HL-60/S4 treated with phorbol 12-myristate 13-acetate at 8.2 ng/mL for 4 days and 3 days (cell line): ENCODE measurements around the gene LRRC27.
"Not testable (repeated sequence)": the region's sequence is repeated elsewhere in the genome, so short reads cannot be mapped to it uniquely, and the experiment has no call there.

Source experiments
- in situ Hi-C: fragments of 300-500 bp; cut with MboI; formaldehyde crosslinking; loops from 2 replicates; pipeline ENCODE4 v1.15.0; 2022; ENCODE audit warnings: low sequenced_read_pairs

The LRRC27 gene

DNA sequence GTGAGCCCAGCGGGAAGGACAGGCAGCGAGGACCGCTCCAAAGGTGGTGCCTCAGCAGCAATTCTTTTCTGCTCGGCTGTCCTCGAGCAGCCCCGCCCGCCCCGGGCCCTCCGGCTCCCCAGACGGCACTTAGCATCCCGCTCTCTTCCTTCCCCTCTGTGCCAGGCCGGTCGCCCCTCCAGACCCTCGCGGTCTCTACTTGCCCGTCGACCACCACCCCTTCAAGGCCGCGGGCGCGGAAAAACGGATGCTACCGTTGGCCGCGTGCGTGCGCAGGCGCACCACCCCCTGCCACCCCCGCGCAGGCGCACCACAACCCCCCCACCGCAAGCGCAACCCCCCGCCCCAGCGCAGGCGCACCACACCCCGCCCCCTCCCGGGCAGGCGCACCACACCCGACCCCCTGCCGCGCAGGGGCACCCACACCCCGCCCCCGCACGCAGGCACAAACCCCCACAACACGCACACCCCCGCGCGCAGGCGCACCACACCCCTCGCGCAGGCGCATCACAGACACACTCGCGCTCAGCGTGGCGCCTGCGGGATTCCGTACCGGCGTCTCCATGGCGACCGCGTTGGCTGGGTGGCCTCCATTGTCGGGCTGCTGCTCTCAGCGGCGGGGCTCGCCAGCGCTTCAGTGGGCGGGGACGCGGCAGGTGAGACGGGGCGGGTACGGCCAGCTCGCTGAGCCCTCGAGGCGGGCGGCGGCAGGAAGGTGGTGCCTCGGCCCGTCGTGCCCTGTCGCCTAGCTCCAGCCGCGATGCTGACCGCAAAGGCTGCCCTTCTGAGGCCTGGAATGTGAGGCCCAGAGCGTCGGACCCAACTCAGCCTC lies at the start of gene LRRC27:
LRRC27 (plus strand) TSS at position 593 of the 832 bp plus-strand sequence. CDS start 1,332 bp downstream, outside the sequence.
- in situ Hi-C loops, result no loop called here

DNA sequence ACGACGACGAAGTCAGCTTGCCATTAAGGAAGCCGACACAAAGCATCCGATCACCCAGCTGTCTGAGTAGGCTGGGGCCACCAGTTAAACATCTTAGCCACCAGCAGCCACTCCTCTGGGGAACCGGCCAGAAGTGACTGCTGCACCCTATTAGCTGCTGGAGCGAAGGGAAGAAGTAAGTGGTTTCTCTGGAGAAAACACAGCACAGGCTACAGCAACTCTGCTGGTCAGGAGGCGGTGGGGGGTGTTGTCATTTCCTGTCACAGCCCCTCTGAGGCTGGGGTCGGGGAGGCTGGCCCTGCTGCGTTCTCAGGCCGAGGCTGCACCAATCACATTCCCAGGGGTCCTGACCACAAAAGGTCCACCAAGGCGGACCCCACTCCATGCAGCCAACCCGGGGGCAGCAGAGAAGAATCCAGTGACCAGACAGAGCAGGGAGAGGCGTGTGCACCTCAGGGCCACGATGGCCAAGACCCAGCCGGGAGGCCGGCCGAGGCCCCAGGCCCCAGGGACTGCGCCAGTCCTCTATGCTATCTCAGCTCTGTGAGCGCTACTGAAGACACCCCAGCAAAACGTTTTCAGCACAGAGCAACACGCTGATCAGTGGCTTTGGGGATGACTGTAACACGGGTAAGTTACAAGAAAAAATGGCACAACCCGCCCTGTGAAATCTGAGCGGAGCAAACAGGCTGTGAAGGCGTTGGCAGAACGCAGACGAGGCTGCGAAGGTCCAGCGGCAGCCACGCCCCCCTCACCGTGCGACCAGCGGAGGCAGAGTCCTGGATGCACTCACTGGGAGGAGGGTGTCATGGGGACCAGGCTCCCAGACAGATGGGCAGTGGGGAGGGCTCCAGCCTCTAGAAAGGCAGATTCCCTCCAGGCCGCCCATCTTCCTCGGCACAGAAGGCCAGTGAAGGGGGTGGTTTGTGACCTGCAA lies 49.1 kb upstream of the LRRC27 start:
- in situ Hi-C loops, result no loop called here

DNA sequence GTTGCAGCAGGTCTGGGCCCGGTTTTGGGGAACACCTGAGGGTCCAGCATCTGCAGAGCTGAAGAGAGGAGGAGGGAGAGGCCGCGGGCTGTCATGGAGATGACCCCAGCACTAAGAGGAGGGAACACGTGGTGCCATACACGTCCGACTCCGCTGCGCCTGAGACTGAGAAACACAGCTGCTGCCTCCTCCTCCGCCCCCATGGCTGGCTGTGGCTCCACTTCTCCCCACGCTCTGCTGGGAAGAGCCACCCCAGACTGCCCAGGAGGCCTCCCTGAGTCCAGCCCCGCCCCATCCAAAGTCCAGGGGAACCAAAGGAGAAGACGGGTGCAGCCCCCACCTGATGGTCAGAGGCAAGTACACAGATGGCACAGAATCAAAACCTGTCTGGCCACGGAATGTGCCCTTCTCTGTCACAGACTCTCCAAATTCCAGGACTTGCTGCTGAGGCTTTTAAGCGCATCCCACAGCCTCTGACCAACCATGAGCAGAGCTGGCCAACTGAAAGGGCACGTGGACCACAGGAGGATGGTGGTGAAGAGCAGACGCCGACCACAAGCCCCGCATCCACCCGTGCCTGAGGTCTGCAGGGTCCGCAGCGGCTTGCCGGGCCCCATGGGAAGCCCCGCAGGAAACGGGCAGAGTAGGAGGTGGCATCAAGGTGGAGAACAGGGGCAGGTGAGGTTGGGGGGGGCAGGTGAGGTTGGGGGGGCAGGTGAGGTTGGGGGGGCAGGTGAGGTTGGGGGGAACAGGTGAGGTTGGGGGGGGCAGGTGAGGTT lies 48.2 kb upstream of the LRRC27 start:
- in situ Hi-C loops, result no loop called here

DNA sequence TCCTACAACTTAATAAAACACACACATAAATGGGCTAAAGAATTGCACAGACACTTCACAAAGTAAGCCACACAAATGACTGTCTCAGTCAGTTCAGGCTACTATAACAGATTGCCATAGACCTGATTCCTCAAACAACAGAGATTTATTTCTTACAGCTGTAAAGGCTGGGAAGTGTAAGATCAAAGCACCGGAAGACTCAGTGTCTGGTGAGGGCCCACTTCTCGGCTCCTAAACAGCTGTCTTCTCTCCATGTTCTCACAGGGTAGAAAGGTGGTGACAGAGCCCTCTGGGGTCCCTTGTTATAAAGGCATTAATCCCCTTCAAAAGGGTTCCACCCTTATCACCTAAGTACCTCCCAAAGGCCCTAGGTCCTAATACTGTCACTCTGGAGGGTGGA lies 42.6 kb upstream of the LRRC27 start:
- in situ Hi-C loops, result no loop called here

DNA sequence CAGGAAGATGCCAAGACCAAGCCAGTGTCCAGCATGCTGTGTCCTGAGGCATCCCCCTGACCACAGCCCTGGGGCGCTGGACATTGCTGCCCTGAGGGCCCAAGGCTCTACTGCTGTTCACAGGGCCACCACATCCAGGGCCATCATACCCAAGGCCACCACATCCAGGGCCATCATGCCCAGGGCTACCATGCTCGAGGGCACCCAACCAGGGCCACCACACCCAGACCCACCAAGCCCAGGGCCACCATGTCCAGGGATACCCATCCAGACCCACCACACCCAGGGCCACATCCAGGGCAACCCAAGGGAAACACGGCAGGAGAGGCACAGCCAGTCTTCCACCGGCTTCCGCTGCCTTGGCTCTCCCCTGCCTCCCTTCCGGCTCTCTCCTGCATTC lies 41.4 kb upstream of the LRRC27 start:
- in situ Hi-C loops, result no loop called here

DNA sequence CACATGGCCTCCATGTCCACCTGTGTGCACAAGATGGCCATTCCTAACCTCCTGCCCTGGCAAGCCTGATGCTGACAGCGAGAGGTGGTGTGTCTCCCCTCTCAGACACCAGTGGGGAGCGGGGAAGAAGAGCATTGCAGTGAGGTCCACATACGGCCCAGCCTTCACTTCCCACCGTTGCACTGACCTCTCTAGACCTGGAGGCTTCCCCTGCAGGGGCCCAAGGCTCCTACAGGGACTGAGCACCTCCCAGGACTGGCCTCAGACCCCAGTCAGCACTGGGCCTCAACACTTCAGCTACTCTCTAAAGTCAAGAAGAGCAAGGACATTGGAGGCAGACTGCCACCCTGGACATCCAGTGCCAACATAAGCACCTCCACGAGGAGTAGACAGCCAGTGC lies 40.2 kb upstream of the LRRC27 start:
- in situ Hi-C loops, result no loop called here

DNA sequence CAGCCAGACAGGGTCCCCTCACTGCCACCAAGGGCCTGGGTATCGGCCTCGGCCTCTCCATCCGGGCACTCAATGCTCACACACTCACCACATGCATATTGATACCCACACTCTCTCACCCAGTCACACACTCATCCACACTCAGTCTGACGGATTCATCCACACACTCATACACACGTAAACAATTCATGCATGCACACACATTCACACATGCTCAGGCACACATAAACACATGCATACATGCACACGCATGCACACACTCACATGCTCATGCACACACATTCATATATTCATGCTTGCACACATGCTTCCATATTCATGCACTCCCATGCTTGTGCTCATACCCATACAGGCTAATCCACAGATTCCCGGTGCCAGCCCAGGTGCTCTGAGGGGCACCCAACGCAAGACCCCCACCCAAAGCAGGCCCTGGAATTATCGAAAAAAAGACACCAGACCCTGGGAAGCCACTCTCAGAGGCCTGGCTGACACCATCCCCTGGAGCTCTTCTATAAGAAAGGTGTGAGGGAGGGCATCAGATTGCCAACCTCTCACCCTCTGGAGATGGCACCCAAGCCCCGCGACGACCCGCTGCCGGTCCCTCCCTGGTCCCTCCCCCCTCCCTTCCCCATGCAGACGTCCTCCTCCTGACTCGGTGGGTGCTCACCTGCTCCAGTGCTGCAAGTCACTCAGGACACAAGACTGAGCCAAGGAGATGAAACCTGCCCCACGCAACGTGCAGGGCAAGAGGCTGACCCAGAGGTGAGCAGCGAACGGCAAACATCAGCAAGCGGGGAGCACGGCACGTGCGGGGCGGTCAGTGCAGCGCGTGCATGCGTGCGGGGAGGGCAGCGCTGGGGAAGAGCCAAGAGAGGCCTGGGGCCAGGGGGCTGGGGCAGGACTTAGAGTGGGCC lies 39.4 kb upstream of the LRRC27 start:
- in situ Hi-C loops, result no loop called here

DNA sequence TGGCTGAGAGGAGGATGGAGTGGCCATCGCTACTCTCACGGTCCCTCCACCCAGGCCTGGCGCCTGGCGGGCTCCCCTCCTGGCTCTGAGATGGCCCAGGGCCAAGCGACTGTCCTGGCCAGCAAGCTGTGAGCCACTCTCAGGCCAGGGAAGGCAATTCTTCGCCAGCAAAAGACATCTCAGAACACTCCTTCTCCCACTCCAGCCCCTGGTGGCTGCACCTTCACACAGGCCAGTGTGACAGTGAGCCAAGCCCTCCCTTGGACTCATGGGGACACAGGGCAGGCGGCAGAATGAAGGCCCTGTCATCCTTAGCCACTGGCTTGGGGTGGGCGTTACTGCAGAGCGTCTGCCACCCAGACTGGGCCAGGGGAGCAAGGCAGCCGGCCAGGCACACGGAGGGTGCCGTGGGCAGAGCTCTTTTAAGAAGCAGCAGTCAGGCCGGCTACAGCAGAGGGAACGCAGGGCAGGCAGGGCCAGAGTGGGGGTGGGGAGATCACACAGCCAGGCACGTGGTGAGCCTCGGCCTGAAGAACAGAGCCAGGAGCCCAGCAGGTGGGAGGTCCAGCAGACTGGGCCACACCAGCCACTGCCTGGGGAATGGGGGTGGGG lies 38.7 kb upstream of the LRRC27 start:
- in situ Hi-C loops, result no loop called here

DNA sequence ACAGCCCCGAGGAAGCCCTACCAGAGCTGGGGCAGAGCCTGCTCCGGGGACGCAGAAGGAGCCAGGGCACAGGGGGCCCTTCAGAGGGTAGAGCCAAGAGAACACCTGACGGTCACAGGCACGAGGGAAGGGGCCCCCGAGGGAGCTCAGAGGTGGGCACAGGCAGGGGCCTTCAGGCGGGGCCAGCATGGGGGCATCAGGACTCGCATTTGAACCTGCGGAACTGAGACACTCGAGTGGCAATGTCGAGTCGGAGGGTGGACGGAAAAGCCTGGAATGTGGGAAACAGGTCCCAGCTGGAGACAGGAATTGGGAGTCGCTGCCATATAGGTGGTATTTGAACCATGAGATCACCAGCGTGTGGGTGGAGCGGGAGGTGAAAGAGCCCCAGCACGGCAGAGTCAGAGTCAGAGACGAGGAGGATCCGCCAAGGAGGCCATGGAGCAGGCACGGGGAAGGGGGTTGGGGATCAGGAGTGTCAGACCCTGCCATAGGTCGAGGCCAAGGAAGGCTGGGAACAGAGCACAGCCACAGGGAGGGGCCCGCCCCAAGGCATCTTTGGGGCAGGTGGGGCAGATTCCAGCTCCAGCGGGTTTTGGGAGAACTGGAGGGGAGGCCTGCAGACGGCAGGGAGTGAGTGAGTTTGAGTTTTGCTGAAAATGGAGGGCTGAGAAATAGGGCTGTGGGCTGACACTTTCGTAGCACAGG lies 38.0 kb upstream of the LRRC27 start:
- in situ Hi-C loops, result no loop called here

DNA sequence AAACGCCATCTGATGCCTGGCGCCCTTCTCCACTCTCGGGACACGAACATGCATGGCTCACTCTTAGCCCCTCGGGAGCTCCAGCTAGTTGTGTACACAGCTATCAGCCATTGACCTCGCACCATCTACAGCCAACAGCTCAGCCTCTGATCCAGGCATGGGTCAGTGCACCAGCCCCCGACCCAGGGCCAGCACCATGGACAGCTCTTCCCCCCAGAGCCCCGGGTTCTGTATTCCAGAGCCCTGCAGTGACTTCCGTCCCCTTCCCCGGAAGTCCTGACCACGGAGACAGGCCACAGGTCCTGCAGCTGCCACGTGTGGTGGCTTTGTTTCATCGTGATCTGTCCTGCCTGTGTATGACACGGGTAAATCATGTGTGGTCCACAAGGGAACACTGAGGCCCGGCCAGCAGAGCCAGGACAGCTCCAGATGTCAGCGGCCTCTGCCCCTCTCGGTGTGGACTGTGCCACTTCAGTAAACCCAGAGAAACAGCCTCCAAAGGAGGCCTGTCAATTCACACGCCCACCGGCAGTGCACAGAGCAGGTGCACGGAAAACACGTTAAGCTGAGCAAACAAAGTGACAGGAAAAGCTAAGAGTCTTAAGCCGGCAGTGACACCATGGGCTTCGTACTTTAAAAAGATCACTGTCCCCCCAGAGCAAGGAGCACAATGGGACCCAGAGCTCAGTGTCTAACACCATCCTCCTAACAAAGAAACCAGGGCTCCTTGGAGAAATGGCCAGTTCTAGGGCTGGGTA lies 37.3 kb upstream of the LRRC27 start:
- in situ Hi-C loops, result no loop called here

DNA sequence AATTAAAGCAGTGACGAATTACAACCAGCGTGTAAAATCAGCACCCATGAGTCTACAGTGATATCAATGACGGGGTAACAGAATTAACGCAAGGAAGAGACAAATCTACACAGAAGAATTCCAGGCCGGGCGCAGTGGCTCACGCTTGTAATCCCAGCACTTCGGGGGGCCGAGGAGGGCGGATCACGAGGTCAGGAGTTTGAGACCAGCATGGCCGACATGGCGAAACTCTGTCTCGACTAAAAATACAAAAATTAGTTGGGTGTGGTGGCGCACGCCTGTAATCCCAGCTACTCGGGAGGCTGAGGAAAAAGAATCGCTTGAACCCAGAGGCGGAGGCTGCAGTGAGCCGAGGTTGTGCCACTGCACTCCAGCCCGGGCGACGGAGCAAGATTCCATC lies 36.5 kb upstream of the LRRC27 start:
- in situ Hi-C loops, result not testable (repeated sequence)

DNA sequence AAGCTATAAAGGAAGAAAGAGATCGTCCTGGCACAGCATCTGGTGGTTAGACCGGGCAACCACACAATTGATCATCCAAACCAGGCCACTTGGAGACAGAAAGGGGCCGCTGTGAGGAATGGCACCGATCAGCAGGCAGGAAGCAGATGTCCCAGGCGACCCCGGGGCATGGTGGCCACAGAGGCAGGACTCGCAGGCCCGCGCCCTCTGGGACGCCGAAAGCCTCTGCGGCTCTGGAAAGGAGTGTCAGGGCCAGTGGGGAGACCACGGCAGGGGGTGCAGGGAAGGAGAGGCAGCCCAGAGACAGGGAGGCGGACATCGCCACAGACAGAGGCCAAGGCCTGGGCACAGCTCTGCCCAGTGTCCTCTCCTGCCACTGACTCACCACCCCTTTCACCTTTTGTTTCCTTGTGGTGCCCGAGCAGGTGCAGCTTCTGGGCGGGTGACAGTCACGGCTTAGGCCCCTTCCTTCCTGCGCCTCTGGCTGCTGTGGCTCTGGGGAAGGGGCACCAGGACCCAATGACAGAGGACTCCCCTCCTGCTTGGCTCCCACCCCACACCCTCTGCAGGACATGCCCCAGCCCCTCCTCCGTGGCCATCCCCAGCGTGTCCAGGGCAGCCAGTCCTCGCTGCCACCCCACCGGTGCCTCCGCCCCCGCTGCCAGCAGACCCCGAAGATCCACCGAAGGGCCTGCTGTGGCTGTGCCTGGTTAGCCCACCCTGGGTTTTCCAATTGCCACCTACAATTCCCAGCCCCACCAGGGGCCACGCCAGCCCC lies 35.1 kb upstream of the LRRC27 start:
- in situ Hi-C loops, result no loop called here

DNA sequence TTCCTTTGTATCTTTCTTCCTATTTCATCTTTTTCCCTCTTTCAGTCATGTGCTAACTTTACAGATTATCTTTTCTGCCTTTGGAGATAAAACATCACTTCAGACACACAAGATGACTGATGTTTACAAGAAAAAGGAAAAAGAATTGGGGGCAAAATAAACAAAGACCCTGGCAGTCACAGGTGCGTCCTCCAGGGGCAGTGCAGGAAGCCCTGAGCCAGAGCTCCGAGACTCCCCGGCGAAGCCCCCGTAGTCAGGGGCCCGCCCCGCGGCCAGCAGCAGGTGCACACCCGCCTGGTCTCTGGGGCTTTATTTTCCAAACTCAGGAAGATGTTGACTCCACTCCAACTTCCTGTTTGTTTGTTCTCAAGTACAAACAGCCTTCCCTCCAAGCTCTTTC lies 34.5 kb upstream of the LRRC27 start:
- in situ Hi-C loops, result no loop called here

DNA sequence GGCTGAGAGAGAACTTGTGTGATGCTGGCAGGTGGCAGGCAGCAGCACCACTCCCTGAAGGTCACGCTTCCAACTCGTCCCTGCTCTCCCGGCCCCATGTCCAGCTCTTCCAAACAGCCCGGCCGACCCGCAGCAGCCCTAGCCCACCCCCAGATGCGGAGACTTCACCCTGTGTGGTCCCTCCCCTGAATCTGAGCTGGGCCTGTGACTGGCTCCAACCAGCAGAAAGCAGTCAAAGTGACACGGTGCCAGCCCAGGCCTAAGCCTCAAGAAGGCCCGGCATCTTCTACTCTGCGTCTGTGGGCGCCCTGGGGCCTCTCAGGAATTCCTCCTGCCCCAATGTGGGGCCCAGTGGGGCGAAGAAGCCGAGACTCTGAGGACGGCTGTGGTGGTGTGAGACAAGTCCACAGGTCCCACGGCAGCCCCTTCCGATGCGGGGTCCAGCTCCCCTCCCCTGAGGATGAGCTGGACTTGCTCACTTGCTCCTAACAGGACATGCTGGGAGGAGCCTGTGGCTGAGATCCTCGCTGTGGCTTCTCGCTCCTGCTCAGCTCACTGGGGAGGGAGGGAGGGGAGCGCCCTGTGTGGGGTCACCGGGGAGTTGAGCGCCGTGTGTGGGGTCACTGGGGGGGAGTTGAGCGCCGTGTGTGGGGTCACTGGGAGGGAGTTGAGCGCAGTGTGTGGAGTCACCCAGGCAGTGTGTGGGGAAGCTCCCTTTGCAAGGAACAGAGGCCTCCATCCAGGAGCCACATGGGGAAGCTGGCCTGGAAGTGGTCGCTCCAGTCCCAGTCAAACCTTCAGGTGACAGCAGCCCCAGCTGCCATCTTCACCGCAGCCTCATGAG lies 33.7 kb upstream of the LRRC27 start:
- in situ Hi-C loops, result no loop called here

DNA sequence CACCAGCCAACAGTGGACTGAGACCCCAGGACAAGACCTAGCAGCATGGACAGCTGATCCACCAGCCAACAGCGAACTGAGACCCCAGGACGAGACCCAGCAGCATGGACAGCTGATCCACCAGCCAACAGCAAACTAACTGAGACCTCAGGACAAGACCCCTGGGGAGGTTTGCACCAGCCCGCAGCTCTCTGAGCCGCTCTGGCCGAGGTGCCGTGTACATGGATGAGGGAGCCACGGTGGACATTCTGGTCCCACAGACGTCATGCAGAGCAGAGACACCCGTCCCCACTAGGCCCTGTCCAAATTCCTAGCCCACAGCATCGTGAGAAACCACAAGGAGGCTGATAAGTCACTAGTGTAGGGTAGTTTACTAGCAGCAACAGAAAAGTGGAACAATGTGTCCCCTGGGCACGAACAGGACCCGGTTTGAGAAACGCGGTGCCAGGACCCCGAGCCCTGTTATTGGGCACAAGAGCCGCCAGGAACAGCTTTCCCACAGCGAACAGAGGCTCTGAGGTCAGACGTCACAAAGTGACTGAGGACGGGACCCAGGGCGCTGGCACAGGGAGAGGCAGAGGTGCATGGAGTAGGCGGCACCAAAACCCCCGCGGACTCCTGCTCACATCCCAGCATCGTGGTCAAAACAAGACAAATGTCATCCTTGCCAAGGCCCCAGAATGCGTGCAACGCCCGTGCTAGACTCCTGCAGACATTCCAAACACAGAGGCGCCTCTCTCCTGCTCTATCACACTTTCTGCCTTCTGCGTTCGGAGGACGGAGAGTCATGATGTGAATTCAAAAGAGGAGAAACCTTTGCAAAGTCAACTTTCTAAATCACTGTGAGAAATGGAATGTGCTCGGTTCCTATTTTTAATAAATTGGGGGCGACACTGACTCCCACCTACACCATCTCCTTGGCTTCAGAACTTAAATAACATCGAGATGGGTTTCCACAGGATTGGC lies 32.3 kb upstream of the LRRC27 start:
- in situ Hi-C loops, result no loop called here

DNA sequence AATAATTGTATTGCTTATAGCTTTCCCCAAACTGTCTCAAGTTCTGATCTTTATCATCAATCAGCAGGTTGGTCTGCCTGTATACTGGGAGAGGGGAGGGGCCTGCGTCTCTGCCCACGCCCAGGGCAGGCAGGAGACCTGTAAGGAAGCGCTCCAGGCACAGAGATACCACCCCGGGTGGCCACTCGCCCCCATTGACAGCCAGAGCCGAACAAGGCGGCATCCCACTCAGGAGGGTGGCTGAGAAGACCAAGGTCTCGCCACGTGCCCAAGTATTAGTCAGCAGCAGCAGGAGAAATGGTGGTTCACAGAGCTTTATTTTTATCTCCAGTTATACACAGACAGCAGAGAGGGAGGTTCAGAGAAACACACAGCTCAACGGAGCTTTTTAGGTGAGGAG lies 31.4 kb upstream of the LRRC27 start:
- in situ Hi-C loops, result no loop called here
